GM18858 (cell line): ENCODE results near the gene EPC1.
"Not testable (repeated sequence)": the region's sequence is repeated elsewhere in the genome, so short reads cannot be mapped to it uniquely, and the experiment has no call there.

Source experiments
- ATAC-seq: cut with Tn5 transposase; IDR thresholded peaks from one replicate; pipeline ENCODE4 v1.9.1; 2021; ENCODE audit not compliant: unreplicated experiment

Gene EPC1

DNA sequence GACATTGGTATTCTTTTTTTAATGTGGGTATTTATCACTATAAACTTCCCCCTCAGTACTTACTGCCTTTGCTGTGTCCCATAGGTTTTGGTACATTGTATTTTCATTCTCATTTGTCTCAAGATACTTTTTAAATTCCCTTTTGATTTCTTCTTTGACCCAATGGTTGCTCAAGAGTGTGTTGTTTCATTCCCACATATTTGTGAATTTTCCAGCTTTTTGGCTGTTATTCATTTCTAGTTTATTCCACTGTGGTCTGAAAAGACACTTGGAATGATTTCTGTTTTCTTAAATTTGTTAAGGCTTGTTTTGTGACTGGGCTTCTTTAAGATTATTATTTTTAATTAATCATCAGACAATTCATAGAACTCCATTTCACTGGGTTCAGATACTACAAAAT, 105.0 kb downstream of the EPC1 start:
- no peak for ATAC-seq

- no peak for ATAC-seq
Observed at GRCh38 chr10:32240471-32240870, 106.5 kb downstream of the EPC1 start.

DNA sequence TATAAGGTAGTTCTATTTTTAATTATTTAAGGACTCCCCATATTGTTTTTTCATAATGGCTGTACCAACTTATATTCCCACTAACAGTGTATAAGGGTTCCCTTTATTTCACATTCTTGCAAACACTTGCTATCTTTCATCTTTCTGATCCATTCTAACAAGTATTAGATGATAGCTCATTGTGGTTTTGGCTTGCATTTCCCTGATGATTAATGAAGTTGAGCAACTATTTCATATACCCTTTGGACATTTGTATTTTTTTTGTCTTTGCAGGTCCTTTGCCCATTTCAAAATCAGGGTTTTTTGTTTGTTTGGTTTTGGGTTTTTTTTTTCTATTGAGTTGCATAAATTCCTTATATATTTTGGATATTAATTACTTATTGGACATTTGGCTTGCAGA, 107.2 kb downstream of the EPC1 start:
- no peak for ATAC-seq

DNA sequence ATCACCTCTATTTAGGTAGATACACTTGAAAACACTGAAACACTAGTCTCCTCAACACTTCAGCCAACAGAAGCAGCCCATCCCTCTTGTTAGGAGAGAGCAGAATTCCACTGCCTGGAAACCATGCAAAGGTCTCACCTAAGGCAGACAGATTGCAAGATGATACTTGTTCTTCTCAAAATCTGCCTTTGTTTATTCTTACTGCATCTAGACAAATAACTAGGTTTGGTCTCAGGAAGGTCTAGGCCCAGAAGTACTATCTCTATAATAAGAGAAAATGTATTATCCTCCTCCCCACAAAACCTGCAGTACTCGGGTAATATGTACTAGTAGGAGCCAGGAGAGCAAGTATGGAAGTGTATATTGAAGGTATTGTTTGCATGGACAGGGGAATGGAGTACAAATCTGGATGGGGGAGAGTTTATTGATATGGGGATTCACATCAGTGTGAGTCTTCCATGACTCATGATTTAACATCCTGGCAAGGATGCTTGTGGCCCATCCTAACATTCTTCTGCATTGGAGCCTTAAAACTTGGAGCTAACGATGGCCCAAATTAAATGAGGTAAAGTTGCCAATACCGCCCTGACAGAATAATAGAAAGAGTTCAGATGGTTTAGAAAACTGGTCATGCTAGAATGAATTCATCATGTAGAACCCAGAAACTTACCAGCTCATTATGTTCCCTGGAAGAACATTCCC, 109.2 kb downstream of the EPC1 start:
- no peak for ATAC-seq

GRCh38 chr10:32234471-32234870, 112.5 kb downstream of the EPC1 start:
- ATAC-seq = no peak

GRCh38 chr10:32233375-32233774, 113.6 kb downstream of the EPC1 start:
- ATAC-seq = not testable (repeated sequence)

DNA sequence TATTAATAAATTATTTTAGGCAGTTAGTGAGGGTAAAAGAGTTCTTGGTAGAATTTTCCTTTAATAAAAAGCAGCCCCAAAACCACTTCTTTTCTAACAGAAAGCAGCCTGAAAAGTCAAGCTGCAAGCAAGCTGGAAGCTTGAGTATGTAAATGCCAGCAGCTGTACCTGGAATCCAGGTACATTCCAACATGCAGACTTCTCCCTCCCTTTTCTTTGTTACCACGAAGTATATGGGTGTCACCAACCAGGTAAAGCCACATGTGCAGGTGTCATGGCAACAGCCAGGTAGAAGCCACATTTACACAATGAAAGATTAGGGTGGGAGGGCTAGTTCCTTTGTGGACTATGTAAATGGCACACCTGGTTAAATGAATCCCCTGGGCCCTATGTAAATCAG, 114.6 kb downstream of the EPC1 start:
- no peak for ATAC-seq

DNA sequence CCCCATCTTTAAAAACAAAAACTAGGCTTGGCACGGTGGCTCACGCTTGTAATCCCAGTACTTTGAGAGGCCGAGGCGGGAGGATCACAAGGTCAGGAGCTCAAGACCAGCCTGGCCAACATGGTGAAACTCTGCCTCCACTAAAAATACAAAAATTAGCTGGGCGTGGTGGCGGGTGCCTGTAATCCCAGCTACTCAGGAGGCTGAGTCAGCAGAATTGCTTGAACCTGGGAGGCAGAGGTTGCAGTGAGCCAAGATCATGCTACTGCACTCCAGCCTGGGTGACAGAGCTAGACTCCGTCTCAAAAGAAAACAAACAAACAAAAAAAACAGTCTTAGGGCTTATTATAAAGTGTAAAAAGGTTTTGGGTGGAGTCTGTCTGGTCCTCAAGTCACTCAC, 117.2 kb downstream of the EPC1 start:
- not testable (repeated sequence) for ATAC-seq

DNA sequence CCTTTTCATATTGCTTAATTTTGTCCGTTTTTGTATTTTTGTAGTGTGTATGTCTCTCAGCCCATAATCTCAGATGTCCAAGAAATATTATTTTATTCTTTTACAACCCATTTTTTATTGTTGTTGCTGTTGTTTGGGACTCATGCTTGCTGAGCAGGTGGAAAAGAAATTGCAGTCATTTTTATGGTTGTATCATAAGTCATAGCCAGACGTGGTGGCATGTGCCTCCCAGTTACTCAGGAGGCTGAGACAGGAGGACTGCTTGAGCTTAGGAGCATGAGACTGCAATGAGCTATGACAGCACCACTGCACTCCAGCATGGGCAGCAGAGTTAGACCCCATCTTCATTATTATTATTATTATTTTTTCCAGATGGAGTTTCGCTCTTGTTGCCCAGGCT, 117.8 kb downstream of the EPC1 start:
- no peak for ATAC-seq

DNA sequence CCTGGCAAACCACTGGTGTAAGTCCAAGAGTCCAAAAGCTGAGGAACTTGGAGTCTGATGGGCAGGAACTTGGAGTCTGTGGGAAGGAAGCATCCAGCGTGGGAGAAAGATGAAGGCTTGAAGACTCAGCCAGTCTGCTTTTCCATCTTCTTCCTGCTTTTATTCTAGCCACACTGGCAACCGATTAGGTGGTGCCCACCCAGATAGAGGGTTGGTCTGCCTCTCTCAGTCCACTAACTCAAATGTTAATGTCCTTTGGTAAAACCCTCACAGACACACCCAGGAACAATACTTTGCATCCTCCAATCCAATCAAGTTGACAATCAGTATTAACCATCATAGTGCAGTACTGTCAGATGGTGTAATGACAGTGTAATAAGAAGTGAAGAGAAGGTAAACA, 119.2 kb downstream of the EPC1 start:
- ATAC-seq = no peak

DNA sequence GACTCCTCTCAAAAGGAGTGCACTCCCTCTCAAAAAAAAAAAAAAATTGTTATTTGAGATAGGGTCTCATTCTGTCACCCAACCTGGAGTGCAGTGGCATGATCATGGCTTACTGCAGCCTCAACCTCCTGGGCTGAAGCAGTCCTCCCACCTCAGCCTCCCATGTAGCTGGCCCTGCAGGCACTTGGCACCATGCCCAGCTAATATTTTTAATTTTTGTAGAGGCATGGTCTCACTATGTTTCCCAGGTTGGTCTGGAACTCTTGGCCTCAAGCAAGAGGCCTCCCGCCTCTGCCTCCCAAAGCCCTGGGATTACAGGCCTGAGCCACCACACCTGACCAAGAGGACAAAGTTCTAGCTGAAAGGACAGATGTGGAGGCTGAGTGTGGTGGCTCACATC, 120.3 kb downstream of the EPC1 start:
- ATAC-seq = no peak

- ATAC-seq = no peak
Observed at GRCh38 chr10:32225976-32226375, 121.0 kb downstream of the EPC1 start.

- not testable (repeated sequence) for ATAC-seq
Observed at GRCh38 chr10:32222376-32222775, 124.6 kb downstream of the EPC1 start.

- ATAC-seq = not testable (repeated sequence)
Observed at GRCh38 chr10:32219156-32219555, 127.8 kb downstream of the EPC1 start.

DNA sequence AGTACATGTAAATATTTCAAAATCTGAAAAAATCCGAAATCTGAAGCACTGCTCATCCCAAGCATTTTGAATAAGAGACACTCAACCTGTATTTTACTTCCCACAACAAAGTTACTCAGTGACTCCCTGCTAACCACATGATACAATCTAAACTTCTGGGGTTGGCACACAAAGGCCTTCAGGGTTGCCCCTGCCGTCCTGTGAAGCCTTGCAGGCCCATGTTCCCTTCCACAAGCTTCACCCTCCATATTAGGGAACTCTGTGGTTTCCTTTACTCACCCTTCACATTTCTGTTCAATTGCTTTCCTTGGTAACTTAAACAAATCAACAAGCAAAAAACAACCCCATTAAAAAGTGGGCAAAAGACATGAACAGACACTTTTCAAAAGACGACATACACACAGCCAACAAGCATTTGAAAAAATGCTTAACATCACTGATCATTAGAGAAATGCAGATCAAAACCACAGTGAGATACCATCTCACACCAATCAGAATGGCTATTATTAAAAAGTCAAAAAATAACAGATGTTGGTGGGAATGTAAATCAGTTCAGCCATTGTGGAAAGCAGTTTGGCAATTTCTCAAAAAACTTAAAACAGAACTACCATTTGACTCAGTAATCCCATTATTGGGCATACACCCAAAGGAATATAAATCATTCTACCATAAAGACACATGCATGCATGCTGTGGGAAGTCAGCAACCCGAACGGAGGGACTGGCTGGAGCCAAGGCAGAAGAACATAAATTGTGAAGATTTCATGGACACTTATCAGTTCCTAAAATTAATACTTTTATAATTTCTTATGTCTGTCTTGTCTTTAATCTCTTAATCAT, 128.5 kb downstream of the EPC1 start:
- ATAC-seq = not testable (repeated sequence)
